ENCODE data around the gene MTR. TPM values are rescaled to one million over a fixed set of nuclear protein-coding genes. Genes with fewer than 3 reads are reported as not detected.

MTR gene
- total RNA-seq, 1 experiment from 2014 or later: 24.6 TPM

GRCh38 chr1:236837897-236838296 lies 42.8 kb downstream of the MTR start:
- no peak for ATAC-seq
- BruUV-seq (replicated peaks): no TSS peak
- no peaks in the 10 kb centered on the region for H3K4me1 ChIP-seq (ENCODE audit: control insufficient read depth in 1 of 2, insufficient read depth in 2 of 2, low read length in 2 of 2)
- ChIA-PET CTCF (no interaction called here), POLR2A (no interaction called here), RAD21 (ENCODE audit: low non-redundant PET in 1 of 2, low total read pairs in 2 of 2, uncharacterized antibody in 2 of 2, unreplicated experiment in 2 of 2) (no interaction called here)
- H3K4me3 ChIP-seq (replicated peaks in 1 of 2; ENCODE audit: low read depth in 1 of 2, low read length in 2 of 2): no peak overlapping the region
- H3K9ac ChIP-seq (ENCODE audit: low read length): no peak overlapping the region
- no peak overlapping the region for H3K27ac ChIP-seq (ENCODE audit: low read depth, low read length)
- intact Hi-C loops (cut with micrococcal nuclease): no loop called here
- H2AFZ ChIP-seq (ENCODE audit: low read depth, low read length, poor library complexity, severe bottlenecking): no peak overlapping the region
- no peaks in the 10 kb centered on the region for H3K27me3 ChIP-seq (ENCODE audit: insufficient read depth, low read length)
- no peaks in the 10 kb centered on the region for H4K20me1 ChIP-seq (ENCODE audit: insufficient read depth)
- no peaks in the 10 kb centered on the region for H3K9me3 ChIP-seq (ENCODE audit: control insufficient read depth in 1 of 2, insufficient read depth in 1 of 2, low read depth in 1 of 2, low read length in 2 of 2)
- TF ChIP-seq TCF7L2 (IDR thresholded peaks at IDR 0.05; ENCODE audit: borderline replicate concordance, extremely low read depth, insufficient read depth, insufficient read length): no peak
- no peak for TF ChIP-seq SRF (IDR thresholded peaks at IDR 0.05; ENCODE audit: low read depth)
- no peak for TF ChIP-seq REST (IDR thresholded peaks at IDR 0.05; ENCODE audit: low read depth)
- no peak for TF ChIP-seq ATF3 (IDR thresholded peaks at IDR 0.05)
- no peak for TF ChIP-seq CBX3 (IDR thresholded peaks at IDR 0.05; ENCODE audit: low read depth)
- TF ChIP-seq SIN3A (IDR thresholded peaks at IDR 0.05; ENCODE audit: low read depth): no peak
- TF ChIP-seq ZNF274 (IDR thresholded peaks at IDR 0.05; ENCODE audit: low read depth, low read length): no peak
- no peak for TF ChIP-seq SP1 (IDR thresholded peaks at IDR 0.05; ENCODE audit: low read depth)
- TF ChIP-seq ZBTB33 (IDR thresholded peaks at IDR 0.05; ENCODE audit: extremely low read depth, insufficient replicate concordance, low read length): no peak
- no peak for TF ChIP-seq MAX (IDR thresholded peaks at IDR 0.05)
- TF ChIP-seq CTCF (IDR thresholded peaks at IDR 0.05 in 2 of 3, conservative IDR thresholded peaks at IDR 0.05 in 1 of 3; ENCODE audit: borderline replicate concordance in 1 of 3, insufficient read depth in 1 of 3, low read depth in 2 of 3, low read length in 2 of 3): no peak
- no peak for TF ChIP-seq EZH2 (IDR thresholded peaks at IDR 0.05)
- TF ChIP-seq ZFX (IDR thresholded peaks at IDR 0.05): no peak
- TF ChIP-seq POLR2AphosphoS5 (IDR thresholded peaks at IDR 0.05; ENCODE audit: low read depth, low read length): no peak
- no peak for TF ChIP-seq EZH2phosphoT487 (IDR thresholded peaks at IDR 0.05; ENCODE audit: borderline replicate concordance)
- H3K4me2 ChIP-seq (ENCODE audit: low read length): no peak overlapping the region
- H3K9me2 ChIP-seq (ENCODE audit: insufficient read depth): no peaks in the 10 kb centered on the region
- H3K36me3 ChIP-seq (ENCODE audit: control insufficient read depth in 1 of 2, insufficient read depth in 2 of 2, low read length in 2 of 2): peaks cover 15 to 18% of the 10 kb centered on the region in 2 experiments
- no peaks in the 10 kb centered on the region for H3K79me2 ChIP-seq (ENCODE audit: insufficient read depth, low read length)
- no peak for DNase-seq (ENCODE audit: low read depth, low spot score)

All from HCT116 (cell line).